AG09319 (cell line): ENCODE data around the gene DLST.

Source experiments
- DNase-seq: peaks from one replicate; pipeline ENCODE4 v3.0.0-alpha.2; 2010; ENCODE audit warnings: low read depth; ENCODE audit errors: extremely low read depth
- TF ChIP-seq, protein P1 (sequence below): IDR thresholded peaks from 2 replicates; pipeline ENCODE4 v1.5.1; 2011; ENCODE audit warnings: low read depth, mild to moderate bottlenecking, inconsistent platforms, low read length, moderate library complexity

The DLST gene

DNA sequence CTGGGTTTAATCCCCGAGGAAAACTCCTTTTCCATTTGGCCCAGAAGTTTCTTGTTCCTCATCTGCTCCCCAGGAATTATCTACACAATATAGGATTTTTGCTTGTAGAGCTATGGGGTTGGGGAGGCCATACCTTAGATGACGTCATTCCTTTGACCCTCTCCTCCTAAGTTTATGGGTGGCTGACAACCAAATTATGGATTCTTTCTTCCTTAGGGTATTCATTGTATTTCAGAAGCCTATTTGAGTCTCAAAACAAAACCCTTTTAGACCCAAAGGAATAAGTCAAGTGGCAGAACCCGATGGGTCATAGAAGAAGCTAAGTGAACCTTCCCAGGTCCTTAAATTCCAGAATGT lies 20.0 kb upstream of the DLST start:
- TF ChIP-seq, protein P1, sequence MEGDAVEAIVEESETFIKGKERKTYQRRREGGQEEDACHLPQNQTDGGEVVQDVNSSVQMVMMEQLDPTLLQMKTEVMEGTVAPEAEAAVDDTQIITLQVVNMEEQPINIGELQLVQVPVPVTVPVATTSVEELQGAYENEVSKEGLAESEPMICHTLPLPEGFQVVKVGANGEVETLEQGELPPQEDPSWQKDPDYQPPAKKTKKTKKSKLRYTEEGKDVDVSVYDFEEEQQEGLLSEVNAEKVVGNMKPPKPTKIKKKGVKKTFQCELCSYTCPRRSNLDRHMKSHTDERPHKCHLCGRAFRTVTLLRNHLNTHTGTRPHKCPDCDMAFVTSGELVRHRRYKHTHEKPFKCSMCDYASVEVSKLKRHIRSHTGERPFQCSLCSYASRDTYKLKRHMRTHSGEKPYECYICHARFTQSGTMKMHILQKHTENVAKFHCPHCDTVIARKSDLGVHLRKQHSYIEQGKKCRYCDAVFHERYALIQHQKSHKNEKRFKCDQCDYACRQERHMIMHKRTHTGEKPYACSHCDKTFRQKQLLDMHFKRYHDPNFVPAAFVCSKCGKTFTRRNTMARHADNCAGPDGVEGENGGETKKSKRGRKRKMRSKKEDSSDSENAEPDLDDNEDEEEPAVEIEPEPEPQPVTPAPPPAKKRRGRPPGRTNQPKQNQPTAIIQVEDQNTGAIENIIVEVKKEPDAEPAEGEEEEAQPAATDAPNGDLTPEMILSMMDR = no peak
- DNase-seq = no peak

DNA sequence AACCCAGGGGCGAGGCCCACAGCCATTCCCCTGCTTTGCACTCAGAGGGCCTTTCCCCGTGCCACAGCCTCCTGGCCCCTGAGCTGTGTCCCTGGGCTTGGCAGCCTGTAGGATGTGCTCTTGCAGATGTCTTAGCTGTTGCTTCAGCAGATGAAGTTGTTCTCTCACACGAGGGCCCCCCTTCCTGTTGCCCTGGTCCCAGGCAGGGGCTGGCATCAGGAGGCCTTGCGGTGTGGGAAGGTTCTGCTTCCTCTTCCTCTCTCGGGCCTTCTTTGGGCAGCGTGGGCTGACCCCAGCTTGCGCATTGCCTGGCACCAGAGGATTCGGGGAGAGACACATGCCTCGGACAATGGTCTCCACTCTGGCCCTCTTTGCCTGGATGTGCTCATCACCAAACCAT lies 18.4 kb upstream of the DLST start:
- DNase-seq = no peak
- TF ChIP-seq, protein P1 = no peak

DNA sequence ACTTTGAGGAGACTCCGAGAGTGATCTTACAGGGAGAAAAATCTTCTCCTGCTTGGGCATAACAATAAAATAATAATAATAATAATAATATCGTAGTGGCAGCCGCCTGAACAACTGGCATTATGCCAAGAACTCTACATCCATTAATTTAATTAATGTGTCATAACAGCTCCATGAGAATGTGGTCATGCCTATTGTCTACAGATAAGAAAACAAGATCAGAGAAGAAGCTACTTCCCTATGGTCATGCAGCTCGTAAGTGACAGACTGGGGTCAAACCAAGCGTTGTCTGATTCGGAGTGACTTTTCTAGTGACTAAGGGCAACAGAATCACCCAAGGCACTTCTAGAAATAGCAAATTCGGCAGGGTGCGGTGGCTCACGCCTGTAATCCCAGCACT lies 17.5 kb upstream of the DLST start:
- no peak for DNase-seq
- TF ChIP-seq, protein P1 = no peak

DNA sequence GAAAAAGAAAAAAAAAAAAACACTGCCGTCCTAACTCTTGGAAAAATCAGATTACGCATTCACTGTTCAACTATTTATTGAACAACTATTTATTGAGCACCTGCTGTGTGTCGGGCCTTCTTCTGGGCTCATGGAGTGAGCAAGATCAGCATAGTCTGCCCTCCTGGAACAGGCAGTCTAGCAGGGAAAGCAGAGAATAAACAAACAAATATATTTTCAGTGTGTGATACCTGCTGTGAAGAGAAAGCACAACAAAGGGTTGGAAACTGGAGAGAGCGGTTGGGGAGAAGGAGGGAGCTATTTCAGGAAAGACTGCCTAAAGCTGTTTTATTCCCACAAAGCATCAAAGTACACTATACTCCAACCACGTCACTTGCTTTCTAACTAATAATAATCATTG lies 16.6 kb upstream of the DLST start:
- DNase-seq = no peak
- TF ChIP-seq, protein P1 = no peak

DNA sequence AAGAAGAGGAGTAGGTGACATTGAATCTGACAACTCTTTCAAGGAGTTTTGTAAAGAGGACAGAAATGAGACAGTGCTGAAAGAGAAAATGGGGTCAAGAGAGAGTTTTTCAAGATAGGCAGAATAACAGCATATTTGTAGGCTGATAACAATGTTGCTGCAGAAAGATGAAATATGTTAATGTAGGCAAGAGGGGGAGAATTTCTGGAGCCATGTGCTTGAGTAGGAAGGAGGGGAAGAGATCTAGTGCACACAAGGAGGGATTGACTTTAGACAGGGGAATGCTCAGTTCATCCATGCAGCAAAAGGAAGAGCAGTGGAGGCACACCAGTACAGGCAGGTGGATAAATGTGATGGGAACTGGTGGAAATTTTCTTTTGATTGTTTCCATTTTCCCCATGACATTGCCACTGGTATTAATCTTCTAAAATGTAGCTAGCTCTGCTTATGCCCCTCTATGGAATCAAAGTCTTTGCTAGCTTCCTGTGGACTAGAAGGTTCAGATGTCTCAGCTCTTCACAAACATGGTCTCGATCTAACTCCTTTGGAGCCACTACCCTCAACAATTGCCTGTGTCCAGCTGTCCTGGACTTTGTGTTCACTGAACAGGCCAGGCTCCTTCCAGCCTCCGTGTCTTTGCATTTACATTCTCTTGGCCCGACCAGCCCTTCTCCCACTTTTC lies 14.9 kb upstream of the DLST start:
- TF ChIP-seq, protein P1 = no peak

DNA sequence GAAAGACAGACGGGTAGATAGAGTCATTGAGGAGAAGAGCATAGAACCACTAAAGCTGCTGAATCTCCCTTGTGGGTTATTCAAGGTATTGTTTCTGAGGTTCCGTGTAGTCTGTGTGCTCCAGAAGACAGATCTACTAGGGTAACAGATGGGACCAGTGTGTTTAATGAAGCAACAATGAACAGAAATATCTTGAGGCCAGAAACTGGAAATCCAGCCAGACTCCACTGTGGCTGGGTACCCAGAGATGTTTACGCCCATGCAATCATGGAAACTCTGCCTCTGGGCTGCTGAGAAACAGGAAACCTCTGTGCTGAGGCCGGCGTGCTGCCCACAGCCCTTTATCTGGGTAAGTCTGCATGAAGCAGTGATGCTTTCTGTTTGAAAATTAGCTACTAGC lies 14.0 kb upstream of the DLST start:
- TF ChIP-seq, protein P1 = no peak
- peak; percentile 69 for DNase-seq

More for the DNA sequence above, 14.9 kb upstream of the DLST start:
- no peak for DNase-seq

DNA sequence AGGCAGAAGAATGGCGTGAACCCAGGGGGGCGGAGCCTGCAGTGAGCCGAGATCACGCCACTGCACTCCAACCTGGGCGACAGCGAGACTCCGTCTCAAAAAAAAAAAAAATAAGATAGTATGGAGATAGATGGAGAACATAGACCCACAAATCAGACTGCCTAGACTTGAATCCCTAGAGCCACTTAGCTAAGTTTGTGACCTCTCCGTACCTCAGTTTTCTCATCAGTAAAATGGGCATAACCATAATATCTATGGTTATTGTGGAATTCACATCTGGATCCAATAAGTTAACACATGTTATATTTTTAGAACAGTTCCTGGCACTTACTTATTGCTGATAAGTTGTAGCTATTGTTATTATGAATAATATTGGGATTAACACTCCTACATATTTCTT lies 13.0 kb upstream of the DLST start:
- no peak for DNase-seq
- TF ChIP-seq, protein P1 = no peak
